K562 (cell line): ENCODE measurements around the gene NCAPG2. TPM values are rescaled to one million over a fixed set of nuclear protein-coding genes. Genes with fewer than 3 reads are reported as not detected.

Source experiments
- CREB1 ChIP-seq, 2 experiments: sonication (generic) in 1 of 2; formaldehyde crosslinking in 1 of 2; IDR thresholded peaks; 2 replicates each; pipeline versions ENCODE4 v1.6.1 to v1.8.0; 2012 to 2022; ENCODE audit warnings: inconsistent platforms in 1 of 2, mild to moderate bottlenecking in 1 of 2, missing genetic modification reagents in 1 of 2, moderate library complexity in 1 of 2
- CREB3 ChIP-seq: fragments of 450-650 bp; conservative IDR thresholded peaks from 2 replicates; pipeline ENCODE4 v1.6.1; 2016; ENCODE audit warnings: missing genetic modification characterization, low read depth, mild to moderate bottlenecking, missing compliant biosample characterization, moderate library complexity
- DMBX1 ChIP-seq: fragments of 250-450 bp; sonication (Bioruptor Pico); IDR thresholded peaks from 2 replicates; pipeline ENCODE4 v1.8.0; 2022; ENCODE audit warnings: inconsistent platforms, mild to moderate bottlenecking, moderate library complexity, borderline replicate concordance
- E2F4 ChIP-seq: sonication (generic); formaldehyde crosslinking; IDR thresholded peaks from 2 replicates; pipeline ENCODE4 v1.8.0; 2022; ENCODE audit warnings: mild to moderate bottlenecking, low read depth, missing genetic modification reagents
- ESRRA ChIP-seq: fragments of 450-650 bp; IDR thresholded peaks from 2 replicates; pipeline ENCODE4 v1.6.1; 2014; ENCODE audit warnings: low read depth, mild to moderate bottlenecking, moderate library complexity, borderline replicate concordance
- FOXA1 ChIP-seq: fragments of 450-650 bp; IDR thresholded peaks from 2 replicates; pipeline ENCODE4 v1.6.1; 2016; ENCODE audit warnings: mild to moderate bottlenecking, borderline replicate concordance
- FOXJ2 ChIP-seq: fragments of 200-800 bp; sonication (Bioruptor generic); IDR thresholded peaks from 2 replicates; pipeline ENCODE4 v1.6.1; 2016; ENCODE audit warnings: missing genetic modification characterization, missing compliant biosample characterization
- GABPA ChIP-seq: fragments of 200-800 bp; sonication (Bioruptor generic); conservative IDR thresholded peaks from 2 replicates; pipeline ENCODE4 v1.6.1; 2016; ENCODE audit warnings: low read depth, missing genetic modification characterization, missing compliant biosample characterization
- HMBOX1 ChIP-seq: sonication (generic); IDR thresholded peaks from 2 replicates; pipeline ENCODE4 v1.6.1; 2016
- HMGXB4 ChIP-seq: sonication (generic); formaldehyde crosslinking; IDR thresholded peaks from 2 replicates; pipeline ENCODE4 v1.8.1; 2023; ENCODE audit warnings: mild to moderate bottlenecking, missing genetic modification reagents
- IRF9 ChIP-seq: fragments of 450-650 bp; IDR thresholded peaks from 2 replicates; pipeline ENCODE4 v1.6.1; 2016; ENCODE audit warnings: missing biosample characterization, missing genetic modification characterization
- MAFG ChIP-seq: fragments of 450-650 bp; conservative IDR thresholded peaks from 2 replicates; pipeline ENCODE4 v1.6.1; 2016; ENCODE audit warnings: missing genetic modification characterization, missing compliant biosample characterization
- NCOA1 ChIP-seq: fragments of 450-650 bp; IDR thresholded peaks from 2 replicates; pipeline ENCODE4 v1.6.1; 2016; ENCODE audit warnings: low read depth
- PML ChIP-seq: IDR thresholded peaks from 2 replicates; pipeline ENCODE4 v1.6.1; 2012; ENCODE audit warnings: low read length, inconsistent platforms
- SPI1 ChIP-seq: IDR thresholded peaks from 2 replicates; pipeline ENCODE4 v1.6.1; 2011; ENCODE audit warnings: low read depth, low read length, control low read depth, borderline replicate concordance
- SREBF2 ChIP-seq: sonication (generic); formaldehyde crosslinking; IDR thresholded peaks from 2 replicates; pipeline ENCODE4 v1.4.0; 2020; ENCODE audit warnings: mild to moderate bottlenecking, missing genetic modification reagents
- THAP7 ChIP-seq: fragments of 250-450 bp; sonication (Bioruptor Pico); IDR thresholded peaks from 2 replicates; pipeline ENCODE4 v1.5.0; 2021
- ZNF280A ChIP-seq: fragments of 450-650 bp; IDR thresholded peaks from 2 replicates; pipeline ENCODE4 v1.6.1; 2018; ENCODE audit warnings: mild to moderate bottlenecking, low read depth; ENCODE audit not compliant: partially characterized antibody
- ZNF431 ChIP-seq: sonication (generic); formaldehyde crosslinking; IDR thresholded peaks from 2 replicates; pipeline ENCODE4 v1.8.0; 2022; ENCODE audit warnings: mild to moderate bottlenecking, missing genetic modification reagents
- polyA plus RNA-seq, 8 experiments: library from polyadenylated mRNA; depleted of rRNA in 4 of 8; stranded (reverse) in 5 of 8; unstranded in 3 of 8; fragments of >200 nt; fragmentation: Nextera tagmentation in 2 of 8; fragmentation: Illumina TruSeq in 1 of 8; extraction: Ambion mirVana in 2 of 8; extraction: Trizol in 1 of 8; gene quantifications; 2 replicates each; pipeline versions ENCODE4 v1.2.1 to v1.2.3, GENCODE V29; 2011 to 2014; ENCODE audit warnings: inconsistent platforms in 1 of 8, missing spikeins in 1 of 8
- total RNA-seq, 7 experiments: library from RNA; depleted of rRNA in 6 of 7; stranded (reverse); fragments of >200 nt in 6 of 7; fragmentation: Illumina TruSeq in 2 of 7; extraction: Trizol in 2 of 7; gene quantifications; 2 replicates each; pipeline versions ENCODE4 v1.2.1 to v1.2.3, GENCODE V29; 2011 to 2021; ENCODE audit warnings: low replicate concordance in 1 of 7

The NCAPG2 gene
- total and polyA plus RNA-seq, 9 of the 15 experiments (the other 6 are each of a cell fraction or from before 2014, with no cell fraction given) = 21.5 to 127 (median 86.1) TPM

- TF ChIP-seq NCOA1 (no peak), PML (peak; percentile 82), ESRRA (peak; percentile 76), IRF9 (tag) (no peak), SREBF2 (CRISPR knock-in tag) (no peak), ZNF431 (CRISPR knock-in tag) (no peak; the same call in 1 of the 2 replicates), ZNF280A (no peak), THAP7 (CRISPR knock-in tag) (no peak; the same call in 1 of the 2 replicates), GABPA (tag) (peak; percentile 82), FOXA1 (no peak), CREB1 (IDR thresholded peaks at IDR 0.05) (peak; percentile 91), CREB1 (CRISPR knock-in tag; IDR thresholded peaks at IDR 0.05) (peak; percentile 90), HMGXB4 (CRISPR knock-in tag) (peak; percentile 84), SPI1 (peak; percentile 21; the same call in 1 of the 2 replicates), HMBOX1 (peak; percentile 37; the same call in 1 of the 2 replicates), E2F4 (CRISPR knock-in tag) (peak; percentile 99), DMBX1 (CRISPR knock-in tag) (peak; percentile 52; the same call in 1 of the 2 replicates), CREB3 (tag) (no peak), MAFG (tag) (no peak), FOXJ2 (tag) (no peak)
Measured at GRCh38 chr7:158704524-158705233, at the start of gene NCAPG2 (continued).
